Transverse colon (tissue), 3 donors: Measurements from ENCODE around the gene NFAM1.

Source experiments
- CTCF ChIP-seq, 5 experiments: fragments of 200-600 bp in 3 of 5; fragments of 450-650 bp in 2 of 5; sonication (generic) in 3 of 5; IDR thresholded peaks; 1 replicate in 2 of 5; 2 replicates in 3 of 5; pipeline ENCODE4 v1.5.1; 2016 to 2017; ENCODE audit warnings: antibody characterized with exemption in 5 of 5, inconsistent platforms in 3 of 5, mild to moderate bottlenecking in 2 of 5, moderate library complexity in 1 of 5
- POLR2A ChIP-seq: fragments of 450-650 bp; IDR thresholded peaks from one replicate; pipeline ENCODE4 v1.6.1; 2016; ENCODE audit warnings: antibody characterized with exemption, mild to moderate bottlenecking, moderate library complexity

DNA sequence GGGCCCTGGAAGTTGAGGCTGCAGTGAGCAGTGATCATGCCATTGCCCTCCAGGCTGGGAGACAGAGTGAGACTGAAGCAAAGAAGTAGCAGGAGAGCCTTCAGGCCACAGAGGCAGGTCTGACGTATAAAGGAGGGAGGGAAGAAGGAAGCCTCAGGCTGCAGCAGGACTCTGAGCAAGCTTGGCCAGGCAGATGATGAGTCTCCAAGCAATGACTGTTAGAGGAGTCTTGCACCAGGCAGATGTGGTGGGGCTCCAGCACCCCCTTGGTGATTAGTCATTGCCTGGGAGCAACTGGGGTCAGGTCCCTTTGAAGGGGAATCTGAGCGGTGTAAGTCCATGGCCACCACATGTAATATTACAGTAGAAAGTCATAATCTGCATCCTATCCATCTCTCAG, 36.6 kb upstream of the NFAM1 start:
- TF ChIP-seq POLR2A (no peak), CTCF (IDR thresholded peaks at IDR 0.05) (no peak)
